Small intestine (tissue), 7 donors: Measurements from ENCODE around the gene GPRASP1. TPM values are rescaled to one million over a fixed set of nuclear protein-coding genes. Genes with fewer than 3 reads are reported as not detected.
A peak's percentile ranks its signal among the peaks of the same experiment; 100 is the strongest.
"Not testable (repeated sequence)": the region's sequence is repeated elsewhere in the genome, so short reads cannot be mapped to it uniquely, and the experiment has no call there.

ENCODE experiments used
- DNase-seq, 2 donors: peaks; one replicate each; pipeline versions ENCODE4 v3.0.0 to v3.0.0-alpha.2; 2013
- FAIRE-seq: peaks from 2 replicates; lab custom pipeline; 2012; peaks lifted over from hg19 to GRCh38; lab: Jason Lieb, UNC
- H3K27ac ChIP-seq, 3 donors: one replicate each; pipeline ENCODE4 v1.5.1; 2013; ENCODE audit warnings: low read length in 2 of 3, mild to moderate bottlenecking in 2 of 3, control low read depth in 1 of 3, inconsistent platforms in 1 of 3, low read depth in 1 of 3, moderate library complexity in 1 of 3
- H3K27me3 ChIP-seq, 3 donors: one replicate each; pipeline ENCODE4 v1.6.1; 2013; ENCODE audit warnings: low read length in 3 of 3, inconsistent platforms in 1 of 3; ENCODE audit not compliant: control insufficient read depth in 3 of 3, insufficient read depth in 3 of 3
- H3K36me3 ChIP-seq, 3 donors: one replicate each; pipeline ENCODE4 v1.6.1; 2013; ENCODE audit warnings: low read length in 3 of 3, inconsistent platforms in 1 of 3, low read depth in 1 of 3, mild to moderate bottlenecking in 1 of 3, moderate library complexity in 1 of 3; ENCODE audit not compliant: control insufficient read depth in 3 of 3, insufficient read depth in 2 of 3
- H3K4me1 ChIP-seq, 3 donors: one replicate each; pipeline ENCODE4 v1.6.1; 2013; ENCODE audit warnings: low read length in 2 of 3, inconsistent platforms in 1 of 3, low read depth in 1 of 3, mild to moderate bottlenecking in 1 of 3, moderate library complexity in 1 of 3; ENCODE audit not compliant: control insufficient read depth in 3 of 3, insufficient read depth in 2 of 3
- H3K4me3 ChIP-seq, 3 donors: one replicate each; pipeline ENCODE4 v1.5.1; 2013; ENCODE audit warnings: low read length in 3 of 3, control low read depth in 1 of 3, inconsistent platforms in 1 of 3, low read depth in 1 of 3, mild to moderate bottlenecking in 1 of 3, moderate library complexity in 1 of 3
- H3K9me3 ChIP-seq, 2 donors: one replicate each; pipeline ENCODE4 v1.6.1; 2013; ENCODE audit warnings: low read depth in 1 of 2, low read length in 1 of 2; ENCODE audit not compliant: control insufficient read depth in 2 of 2, insufficient read depth in 1 of 2
- WGBS, 3 donors: extraction: QIAGEN DNeasy Blood & Tissue Kit; methylation state at CpG; one replicate each; pipeline ENCODE4 v1.1.7; 2013; 5-methylcytosine and 5-hydroxymethylcytosine counted together
- polyA plus RNA-seq, 4 donors: library from polyadenylated mRNA; stranded (reverse) in 3 of 4; unstranded in 1 of 4; fragments of 200-250 nt in 3 of 4; fragments of 120-200 nt in 1 of 4; gene quantifications; one replicate each; pipeline versions ENCODE4 v1.2.1 to v1.2.3, GENCODE V29; 2013
- donor health status: healthy with polysubstance abuse.
- donor health status: control.
- donor health status: control.
- donor health status: Bipolar disorder and iron deficiency.
- donor health status: healthy.

Gene GPRASP1
- polyA plus RNA-seq, 4 donors = 0.67 to 8.6 (median 2.1) TPM

GRCh38 chrX:102672856-102673255 lies 21.6 kb downstream of the GPRASP1 start:
- Histone ChIP-seq H3K4me3 (no peak overlapping the region), H3K36me3 (peaks cover 0 to 6% (median 0%) of the 10 kb centered on the region in 3 donors), H3K27ac (no peak overlapping the region), H3K9me3 (no peaks in the 10 kb centered on the region), H3K4me1 (no peaks in the 10 kb centered on the region), H3K27me3 (no peaks in the 10 kb centered on the region)
- peak in 1 of 2 donors; percentile 3 for DNase-seq
- no peak for FAIRE-seq
- 36 to 42% (median 37%) methylated on average over 3 of the region's 3 CpGs for WGBS, 3 donors

- H3K9me3 ChIP-seq, H3K36me3 ChIP-seq, FAIRE-seq, DNase-seq, H3K27me3 ChIP-seq, H3K4me3 ChIP-seq, H3K4me1 ChIP-seq, H3K27ac ChIP-seq: not testable (repeated sequence)
- WGBS, 3 donors = 63 to 97% (median 85%) methylated on average over 1 of the region's 1 CpG
These were observed 26.2 kb downstream of the GPRASP1 start for GRCh38 chrX:102677479-102677878.

- WGBS, 3 donors = 45 to 64% (median 56%) methylated on average over 2 of the region's 2 CpGs
- no peaks in the 10 kb centered on the region for H3K4me1 ChIP-seq
- FAIRE-seq = no peak
- no peak overlapping the region for H3K4me3 ChIP-seq
- peaks cover 1 to 11% of the 10 kb centered on the region in 2 donors for H3K9me3 ChIP-seq
- H3K36me3 ChIP-seq = no peaks in the 10 kb centered on the region
- no peak overlapping the region for H3K27ac ChIP-seq
- no peaks in the 10 kb centered on the region for H3K27me3 ChIP-seq
- DNase-seq = no peak
These were observed 33.7 kb downstream of the GPRASP1 start for GRCh38 chrX:102684772-102685520.

GRCh38 chrX:102694749-102695148 lies 43.5 kb downstream of the GPRASP1 start:
- Histone ChIP-seq H3K36me3 (no peaks in the 10 kb centered on the region), H3K9me3 (peaks cover 0 to 5% of the 10 kb centered on the region in 2 donors), H3K27me3 (no peaks in the 10 kb centered on the region), H3K27ac (no peak overlapping the region), H3K4me1 (no peaks in the 10 kb centered on the region), H3K4me3 (no peak overlapping the region)
- WGBS, 3 donors = 83 to 91% (median 83%) methylated on average over 3 of the region's 3 CpGs
- DNase-seq (no peak), FAIRE-seq (no peak)

GRCh38 chrX:102696306-102696705 lies 45.0 kb downstream of the GPRASP1 start:
- no peaks in the 10 kb centered on the region for H3K4me1 ChIP-seq
- FAIRE-seq (no peak), DNase-seq (no peak)
- H3K27me3 ChIP-seq = no peaks in the 10 kb centered on the region
- H3K4me3 ChIP-seq = no peak overlapping the region
- no peaks in the 10 kb centered on the region for H3K36me3 ChIP-seq
- no peak overlapping the region for H3K27ac ChIP-seq
- peaks cover 0 to 5% of the 10 kb centered on the region in 2 donors for H3K9me3 ChIP-seq

GRCh38 chrX:102697494-102697893 lies 46.2 kb downstream of the GPRASP1 start:
- H3K4me3 ChIP-seq = no peak overlapping the region
- FAIRE-seq = no peak
- no peak overlapping the region for H3K27ac ChIP-seq
- H3K27me3 ChIP-seq = no peaks in the 10 kb centered on the region
- no peaks in the 10 kb centered on the region for H3K4me1 ChIP-seq
- no peak for DNase-seq
- no peaks in the 10 kb centered on the region for H3K9me3 ChIP-seq
- H3K36me3 ChIP-seq = no peaks in the 10 kb centered on the region

Other genes with a start within 250 kb of the GPRASP1 start
- under 1 TPM in 2 of 4 donors, not detected in 2; 0.07 to 0.09 TPM for gene NXF2B, start 211.5 kb upstream of the GPRASP1 start, polyA plus RNA-seq
- under 1 TPM in 1 of 4 donors, not detected in 3; 0.18 TPM for gene TCP11X2, start 179.7 kb upstream of the GPRASP1 start, polyA plus RNA-seq
- gene TMSB15A, start 134.7 kb upstream of the GPRASP1 start, polyA plus RNA-seq = 1 to 10 TPM in 1 of 4 donors, under 1 TPM in 1, not detected in 2; 0.78 to 10.0 TPM
- 10 to 100 TPM in 1 of 4 donors, 1 to 10 TPM in 3; 6.5 to 20.5 (median 8.2) TPM for gene ARMCX5, start 52.0 kb upstream of the GPRASP1 start, polyA plus RNA-seq
- gene GPRASP2, start 61.0 kb downstream of the GPRASP1 start, polyA plus RNA-seq = 10 to 100 TPM in 1 of 4 donors, 1 to 10 TPM in 2, under 1 TPM in 1; 0.45 to 13.2 (median 3.4) TPM
- 1 to 10 TPM in 3 of 4 donors, under 1 TPM in 1; 0.81 to 9.3 (median 1.5) TPM for gene GPRASP3, start 69.3 kb downstream of the GPRASP1 start, polyA plus RNA-seq